Naive thymus-derived CD4-positive, alpha-beta T cell (primary cell): ENCODE measurements around the gene BPIFB4. TPM values are rescaled to one million over a fixed set of nuclear protein-coding genes. Genes with fewer than 3 reads are reported as not detected.

Experiments used
- ATAC-seq: fragments of 150-1000 bp; cut with Tn5 transposase; 2 replicates; pipeline ENCODE4 v1.10.0; 2021; ENCODE audit warnings: mild to moderate bottlenecking, moderate library complexity
- CTCF ChIA-PET: fragments of 350-600 bp; sonication (Branson Sonifier 250); formaldehyde crosslinking; loops from one replicate; lab custom pipeline; 2021; ENCODE audit warnings: antibody characterized with exemption; lab: Charles Lee
- POLR2A ChIA-PET: fragments of 350-600 bp; sonication (Branson Sonifier 250); formaldehyde crosslinking; loops from one replicate; lab custom pipeline; 2021; ENCODE audit warnings: antibody characterized with exemption, inconsistent platforms; lab: Charles Lee
- DNase-seq, 9 donors: peaks; one replicate each; pipeline versions ENCODE4 v3.0.0 to v3.0.0-alpha.2; 2020 to 2022; ENCODE audit warnings: mixed read lengths in 1 of 9
- H3K27ac ChIP-seq: one replicate; pipeline ENCODE4 v1.7.0; 2013; ENCODE audit warnings: mild to moderate bottlenecking, low read depth, low read length, moderate library complexity
- H3K27me3 ChIP-seq, 2 donors: one replicate each; pipeline ENCODE4 v1.7.0; 2013; ENCODE audit warnings: low read length in 2 of 2, mild to moderate bottlenecking in 2 of 2, moderate library complexity in 2 of 2; ENCODE audit not compliant: control insufficient read depth in 2 of 2, insufficient read depth in 2 of 2
- H3K36me3 ChIP-seq, 3 experiments: 1 replicate in 2 of 3; 2 replicates in 1 of 3; pipeline ENCODE4 v1.7.0; 2013; ENCODE audit warnings: low read length in 3 of 3, mild to moderate bottlenecking in 3 of 3, moderate library complexity in 1 of 3; ENCODE audit not compliant: insufficient read depth in 3 of 3, control insufficient read depth in 2 of 3
- H3K4me1 ChIP-seq, 2 donors: one replicate each; pipeline ENCODE4 v1.7.0; 2013; ENCODE audit warnings: low read length in 2 of 2, mild to moderate bottlenecking in 2 of 2, moderate library complexity in 1 of 2; ENCODE audit not compliant: control insufficient read depth in 2 of 2, insufficient read depth in 2 of 2
- H3K4me3 ChIP-seq: 2 replicates; pipeline ENCODE4 v1.7.0; 2013; ENCODE audit warnings: mild to moderate bottlenecking, low read length
- H3K9me3 ChIP-seq, 3 experiments: 1 replicate in 2 of 3; 2 replicates in 1 of 3; pipeline ENCODE4 v1.7.0; 2013; ENCODE audit warnings: low read length in 3 of 3; ENCODE audit not compliant: control insufficient read depth in 2 of 3
- H3K27ac Mint-ChIP-seq, 9 donors: one replicate each; pipeline ENCODE4 v1.8.0; 2020 to 2022; ENCODE audit warnings: mixed read lengths in 9 of 9, mild to moderate bottlenecking in 8 of 9, moderate library complexity in 5 of 9, inconsistent platforms in 2 of 9
- H3K27me3 Mint-ChIP-seq, 5 donors: one replicate each; pipeline ENCODE4 v1.8.0; 2021 to 2022; ENCODE audit warnings: mixed read lengths in 5 of 5, mild to moderate bottlenecking in 1 of 5
- H3K36me3 Mint-ChIP-seq, 5 donors: one replicate each; pipeline ENCODE4 v1.8.0; 2020 to 2022; ENCODE audit warnings: mixed read lengths in 5 of 5, mild to moderate bottlenecking in 3 of 5, inconsistent platforms in 1 of 5
- H3K4me1 Mint-ChIP-seq, 7 donors: one replicate each; pipeline ENCODE4 v1.8.0; 2020 to 2022; ENCODE audit warnings: mixed read lengths in 7 of 7, mild to moderate bottlenecking in 3 of 7, inconsistent platforms in 1 of 7
- H3K4me3 Mint-ChIP-seq, 10 donors: one replicate each; pipeline ENCODE4 v1.8.0; 2020 to 2022; ENCODE audit warnings: mild to moderate bottlenecking in 10 of 10, mixed read lengths in 10 of 10, moderate library complexity in 6 of 10, inconsistent platforms in 2 of 10
- H3K9me3 Mint-ChIP-seq, 11 donors: one replicate each; pipeline ENCODE4 v1.8.0; 2020 to 2022; ENCODE audit warnings: mixed read lengths in 11 of 11, mild to moderate bottlenecking in 4 of 11, inconsistent platforms in 1 of 11, moderate library complexity in 1 of 11
- intact Hi-C, 2 donors: fragments of 100-400 bp; cut with micrococcal nuclease; formaldehyde crosslinking; loops; one replicate each; pipeline ENCODE4 v1.15.1; 2023
- polyA plus RNA-seq, 2 donors: library from polyadenylated mRNA; unstranded; fragments of 300-500 nt; fragmentation: Illumina TruSeq; gene quantifications; one replicate each; pipeline ENCODE4 v1.2.3, GENCODE V29; 2021
- total RNA-seq, 6 experiments: library from RNA in 5 of 6; stranded (reverse) in 5 of 6; gene quantifications; 1 replicate in 5 of 6; 2 replicates in 1 of 6; pipeline ENCODE4 v1.2.3 and lab custom pipeline; 2021 to 2026

The BPIFB4 gene
- total and polyA plus RNA-seq, 7 experiments from 2014 or later = not detected

DNA sequence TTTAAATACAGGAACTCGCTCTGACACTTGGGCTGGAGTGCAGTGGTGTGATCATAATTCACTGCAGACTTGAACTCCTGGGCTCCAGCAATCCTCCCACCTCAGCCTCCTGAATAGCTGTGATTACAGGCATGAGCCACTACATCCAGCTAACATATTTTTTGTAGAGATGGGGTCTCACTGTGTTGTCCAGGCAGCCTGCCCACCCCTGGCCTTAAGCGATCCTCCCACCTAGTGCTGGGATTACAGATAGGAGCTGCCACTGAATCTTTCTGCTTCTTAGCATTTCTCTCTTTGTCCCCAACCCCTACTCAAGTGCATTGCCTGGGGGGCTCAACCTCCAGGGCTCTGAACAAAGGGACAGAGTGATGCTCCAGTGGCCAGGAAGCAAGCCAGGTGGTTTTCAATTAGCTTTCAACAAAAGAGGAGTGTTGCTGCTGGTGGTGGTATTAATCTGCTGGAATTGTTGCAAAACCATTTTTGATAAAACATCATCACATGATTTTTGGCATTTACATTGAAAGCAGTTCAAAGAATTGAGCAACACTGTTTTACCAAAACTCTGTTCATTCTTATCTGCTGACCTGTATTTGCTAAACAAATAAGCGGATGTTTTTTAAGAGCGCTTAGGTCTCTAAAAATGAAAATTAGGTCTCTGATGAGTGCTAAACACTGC lies 48.1 kb downstream of the BPIFB4 start:
- Mint-ChIP-seq H3K9me3 (peaks cover 0 to 10% (median 0%) of the 10 kb centered on the region in 11 donors), H3K36me3 (peaks cover 0 to 7% (median 0%) of the 10 kb centered on the region in 5 donors), H3K4me1 (peaks cover 0 to 2% (median 0%) of the 10 kb centered on the region in 7 donors), H3K27ac (no peak overlapping the region), H3K27me3 (peaks cover 0 to 14% (median 0%) of the 10 kb centered on the region in 5 donors), H3K4me3 (no peak overlapping the region)
- intact Hi-C loops = no loop called here
- Histone ChIP-seq H3K36me3 (no peaks in the 10 kb centered on the region), H3K27me3 (no peaks in the 10 kb centered on the region), H3K4me1 (no peaks in the 10 kb centered on the region), H3K9me3 (no peaks in the 10 kb centered on the region), H3K4me3 (no peak overlapping the region), H3K27ac (no peak overlapping the region)
- ChIA-PET CTCF (no interaction called here), POLR2A (no interaction called here)
- ATAC-seq = no peak
- no peak for DNase-seq

DNA sequence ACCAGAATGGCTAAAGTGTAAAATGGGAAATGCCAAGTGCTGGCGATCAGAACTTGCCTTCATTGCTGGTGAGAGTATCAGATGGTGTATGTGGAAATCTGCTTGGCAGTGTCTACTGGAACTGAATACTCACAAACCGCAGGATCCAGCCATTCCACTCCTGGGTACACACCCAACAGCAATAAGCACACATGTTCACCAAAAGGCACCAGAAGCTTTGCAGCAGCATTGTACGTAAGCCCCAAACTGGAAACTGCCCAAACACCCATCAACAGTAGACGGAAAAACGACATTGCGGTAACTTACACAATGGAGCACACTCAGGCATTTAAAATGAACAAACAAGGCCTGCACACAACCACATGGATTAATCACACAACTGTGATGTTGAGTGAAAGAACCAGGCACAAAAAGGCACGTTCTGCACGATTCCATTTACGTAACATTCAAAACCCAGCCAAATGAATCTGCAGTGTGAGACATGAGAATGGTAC lies 51.2 kb downstream of the BPIFB4 start:
- Histone ChIP-seq H3K27ac (no peak overlapping the region), H3K9me3 (no peaks in the 10 kb centered on the region), H3K27me3 (no peaks in the 10 kb centered on the region), H3K36me3 (no peaks in the 10 kb centered on the region), H3K4me3 (no peak overlapping the region), H3K4me1 (no peaks in the 10 kb centered on the region)
- peaks cover 0 to 8% (median 0%) of the 10 kb centered on the region in 5 donors for H3K27me3 Mint-ChIP-seq
- ChIA-PET POLR2A (no interaction called here), CTCF (no interaction called here)
- H3K4me1 Mint-ChIP-seq = peaks cover 0 to 2% (median 0%) of the 10 kb centered on the region in 7 donors
- no peak overlapping the region for H3K27ac Mint-ChIP-seq
- H3K4me3 Mint-ChIP-seq = no peak overlapping the region
- no peak for DNase-seq
- H3K36me3 Mint-ChIP-seq = no peaks in the 10 kb centered on the region
- intact Hi-C loops = no loop called here
- ATAC-seq = no peak
- H3K9me3 Mint-ChIP-seq = peaks cover 0 to 2% (median 0%) of the 10 kb centered on the region in 11 donors

DNA sequence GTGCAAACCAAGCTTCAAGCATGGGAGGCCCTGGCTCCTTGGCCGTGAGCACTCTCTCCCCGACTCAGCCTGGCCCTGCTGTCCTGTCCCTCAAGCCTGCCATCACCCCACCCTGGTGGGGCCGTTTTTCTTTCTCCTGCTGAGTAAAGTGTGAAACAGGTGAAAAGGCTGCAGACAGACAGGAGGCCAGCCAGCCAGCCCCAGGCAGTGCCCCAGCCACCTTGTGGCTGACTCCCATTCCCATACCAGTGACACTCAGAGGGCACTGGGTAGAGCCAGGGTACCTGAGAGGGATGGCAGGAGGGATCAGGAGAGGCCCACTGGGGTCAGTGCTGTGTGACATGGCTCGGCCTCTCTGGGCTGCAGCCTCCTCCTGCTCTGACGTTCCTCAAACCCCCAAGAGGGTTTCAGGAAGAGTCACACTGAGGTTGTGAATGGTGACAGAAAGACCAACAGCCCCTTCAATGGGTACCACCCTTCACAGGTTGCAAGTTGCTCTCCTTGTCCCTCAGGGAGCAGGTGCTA lies 52.6 kb downstream of the BPIFB4 start:
- Histone ChIP-seq H3K27me3 (no peaks in the 10 kb centered on the region), H3K4me1 (no peaks in the 10 kb centered on the region), H3K27ac (no peak overlapping the region), H3K4me3 (no peak overlapping the region), H3K36me3 (no peaks in the 10 kb centered on the region), H3K9me3 (no peaks in the 10 kb centered on the region)
- no peak for ATAC-seq
- peaks cover 0 to 5% (median 0%) of the 10 kb centered on the region in 5 donors for H3K27me3 Mint-ChIP-seq
- intact Hi-C loops = no loop called here
- no peak overlapping the region for H3K4me3 Mint-ChIP-seq
- H3K27ac Mint-ChIP-seq = no peak overlapping the region
- peaks cover 0 to 2% (median 0%) of the 10 kb centered on the region in 11 donors for H3K9me3 Mint-ChIP-seq
- H3K36me3 Mint-ChIP-seq = no peaks in the 10 kb centered on the region
- no peak for DNase-seq
- ChIA-PET CTCF (no interaction called here), POLR2A (no interaction called here)
- H3K4me1 Mint-ChIP-seq = peaks cover 0 to 2% (median 0%) of the 10 kb centered on the region in 7 donors

DNA sequence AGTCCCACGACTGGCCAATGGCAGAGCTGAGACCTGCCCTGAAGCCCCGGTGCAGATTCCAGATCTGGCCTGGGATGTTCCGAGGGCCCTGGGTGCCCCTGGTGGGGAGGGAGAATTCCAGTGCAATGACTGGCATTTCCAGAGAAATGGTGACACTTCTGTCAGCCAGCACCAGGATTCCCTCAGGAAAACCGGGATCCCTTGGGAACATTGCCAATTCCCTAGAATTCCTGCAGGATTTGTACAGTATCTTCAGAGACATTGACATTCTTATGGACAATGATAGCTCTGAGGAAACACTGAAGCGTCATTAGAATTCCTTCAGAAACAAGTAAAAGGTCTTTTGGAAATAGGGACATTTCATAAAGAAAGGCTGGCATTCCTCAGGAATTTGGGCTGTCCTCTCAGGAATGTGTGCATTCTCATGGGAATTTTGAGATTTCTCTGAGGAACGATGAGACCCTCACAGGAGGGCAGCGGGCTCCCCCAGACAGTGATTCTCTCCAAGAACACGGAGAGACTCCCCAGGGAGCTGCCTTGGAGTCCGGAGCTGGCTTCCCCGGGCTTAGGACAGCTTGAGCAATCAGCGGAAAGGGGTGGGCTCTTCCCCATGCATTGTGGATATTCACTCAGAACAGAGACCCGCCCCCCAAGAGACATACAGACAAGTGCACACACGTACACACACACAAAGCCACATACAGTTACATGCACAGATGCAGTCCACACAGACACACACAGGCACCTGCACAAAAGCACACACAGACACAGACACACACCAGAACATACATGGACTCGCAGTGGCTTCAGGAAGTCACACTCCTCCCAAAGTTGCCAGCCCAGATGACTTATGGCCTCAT lies 53.3 kb downstream of the BPIFB4 start:
- peaks cover 0 to 2% (median 0%) of the 10 kb centered on the region in 7 donors for H3K4me1 Mint-ChIP-seq
- Histone ChIP-seq H3K4me3 (no peak overlapping the region), H3K27me3 (no peaks in the 10 kb centered on the region), H3K9me3 (no peaks in the 10 kb centered on the region), H3K27ac (no peak overlapping the region), H3K36me3 (no peaks in the 10 kb centered on the region), H3K4me1 (no peaks in the 10 kb centered on the region)
- no peak for ATAC-seq
- no peaks in the 10 kb centered on the region for H3K36me3 Mint-ChIP-seq
- CTCF ChIA-PET = no interaction called here
- H3K9me3 Mint-ChIP-seq = peaks cover 0 to 6% (median 0%) of the 10 kb centered on the region in 11 donors
- POLR2A ChIA-PET = no interaction called here
- H3K4me3 Mint-ChIP-seq = no peak overlapping the region
- H3K27ac Mint-ChIP-seq = no peak overlapping the region
- DNase-seq = no peak
- H3K27me3 Mint-ChIP-seq = peaks cover 0 to 5% (median 0%) of the 10 kb centered on the region in 5 donors
- intact Hi-C loops = no loop called here

DNA sequence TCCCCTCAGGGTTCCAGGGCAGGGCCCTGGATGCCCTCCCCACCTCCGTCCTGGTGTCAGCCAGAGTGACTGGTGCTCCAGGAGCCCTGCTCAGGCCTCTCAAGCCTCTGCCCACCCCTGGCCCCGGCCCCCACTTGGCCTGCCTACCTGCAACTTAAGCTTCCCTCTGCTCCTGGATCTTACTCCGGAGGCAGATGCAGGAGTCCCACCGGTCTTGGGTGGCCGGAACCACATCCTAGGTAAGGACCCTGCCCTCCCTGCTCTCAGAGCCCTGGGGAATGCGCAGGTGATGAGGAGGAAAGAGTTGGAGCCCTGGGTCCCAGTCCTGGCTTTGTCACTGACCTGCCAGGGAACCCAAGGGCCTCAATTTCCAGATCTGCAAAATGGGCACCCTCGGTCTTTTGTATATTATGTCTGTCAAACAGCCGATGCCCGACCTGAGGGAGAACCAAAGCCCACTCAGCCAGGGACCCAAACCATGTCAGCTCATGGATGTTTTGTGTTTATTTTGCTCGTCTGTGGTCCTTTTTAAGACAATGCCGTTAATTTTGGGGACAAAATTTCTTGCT lies 54.0 kb downstream of the BPIFB4 start:
- Mint-ChIP-seq H3K9me3 (peaks cover 0 to 6% (median 0%) of the 10 kb centered on the region in 11 donors), H3K36me3 (no peaks in the 10 kb centered on the region), H3K27ac (no peak overlapping the region), H3K4me3 (no peak overlapping the region), H3K27me3 (peaks cover 0 to 5% (median 0%) of the 10 kb centered on the region in 5 donors), H3K4me1 (peaks cover 0 to 2% (median 0%) of the 10 kb centered on the region in 7 donors)
- no peak overlapping the region for H3K27ac ChIP-seq
- intact Hi-C loops = no loop called here
- ChIA-PET POLR2A (no interaction called here), CTCF (no interaction called here)
- DNase-seq (no peak), ATAC-seq (no peak)
- no peaks in the 10 kb centered on the region for H3K4me1 ChIP-seq
- H3K9me3 ChIP-seq = no peaks in the 10 kb centered on the region
- H3K27me3 ChIP-seq = no peaks in the 10 kb centered on the region
- no peak overlapping the region for H3K4me3 ChIP-seq
- H3K36me3 ChIP-seq = no peaks in the 10 kb centered on the region

DNA sequence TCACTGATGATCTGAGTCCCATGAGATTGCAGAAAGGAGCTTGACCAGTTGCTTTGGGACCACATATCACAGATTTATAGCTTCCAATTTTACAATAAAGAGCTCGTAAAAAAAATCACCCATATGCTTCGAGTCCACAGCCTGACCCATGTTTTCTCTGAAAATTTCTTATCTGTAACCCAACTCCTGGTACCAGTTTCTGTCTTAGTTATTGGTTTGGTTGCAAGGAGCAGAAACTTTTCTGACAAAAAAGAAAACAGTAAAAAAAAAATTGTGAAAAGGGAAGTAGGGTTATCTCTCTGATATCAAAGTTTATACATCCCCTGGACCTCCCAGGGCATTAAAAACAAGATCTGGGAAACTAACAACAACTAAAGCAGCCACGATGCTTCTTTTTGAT lies 57.8 kb downstream of the BPIFB4 start:
- intact Hi-C loops = no loop called here
- no peaks in the 10 kb centered on the region for H3K9me3 ChIP-seq
- no peak for ATAC-seq
- no peak overlapping the region for H3K4me3 ChIP-seq
- no peaks in the 10 kb centered on the region for H3K36me3 ChIP-seq
- H3K4me1 Mint-ChIP-seq = no peaks in the 10 kb centered on the region
- ChIA-PET POLR2A (no interaction called here), CTCF (interaction anchor here (0.7 kb wide), 1 partner anchor 347 kb away, joined by 3 read pairs; no protein-coding TSS in a partner anchor)
- H3K4me3 Mint-ChIP-seq = no peak overlapping the region
- no peaks in the 10 kb centered on the region for H3K36me3 Mint-ChIP-seq
- peaks cover 0 to 6% (median 0%) of the 10 kb centered on the region in 11 donors for H3K9me3 Mint-ChIP-seq
- peaks cover 0 to 3% (median 0%) of the 10 kb centered on the region in 5 donors for H3K27me3 Mint-ChIP-seq
- no peaks in the 10 kb centered on the region for H3K4me1 ChIP-seq
- no peaks in the 10 kb centered on the region for H3K27me3 ChIP-seq
- no peak overlapping the region for H3K27ac ChIP-seq
- DNase-seq = no peak
- H3K27ac Mint-ChIP-seq = no peak overlapping the region
